Endodermal cell (in vitro differentiated cells): ENCODE data around the gene MAPK10. TPM values are rescaled to one million over a fixed set of nuclear protein-coding genes. Genes with fewer than 3 reads are reported as not detected.
A peak's percentile ranks its signal among the peaks of the same experiment; 100 is the strongest.

Experiments used
- DNase-seq: peaks from one replicate; pipeline ENCODE4 v3.0.0-alpha.2; 2017
- H3K27ac ChIP-seq: 2 replicates; pipeline ENCODE4 v1.5.1; 2013; ENCODE audit warnings: mild to moderate bottlenecking, low read depth, low read length, moderate library complexity
- H3K27me3 ChIP-seq: 2 replicates; pipeline ENCODE4 v1.6.1; 2013; ENCODE audit warnings: mild to moderate bottlenecking, low read length, moderate library complexity; ENCODE audit not compliant: insufficient read depth, control insufficient read depth, poor library complexity, severe bottlenecking
- H3K36me3 ChIP-seq: 2 replicates; pipeline ENCODE4 v1.7.0; 2013; ENCODE audit warnings: mild to moderate bottlenecking, low read length, moderate library complexity; ENCODE audit not compliant: control insufficient read depth, insufficient read depth
- H3K4me1 ChIP-seq: one replicate; pipeline ENCODE4 v1.7.0; 2013; ENCODE audit warnings: low read length; ENCODE audit not compliant: control insufficient read depth, insufficient read depth
- H3K4me3 ChIP-seq: 2 replicates; pipeline ENCODE4 v1.5.1; 2013; ENCODE audit warnings: mild to moderate bottlenecking, low read length, moderate library complexity
- H3K9ac ChIP-seq: 2 replicates; pipeline ENCODE4 v1.6.1; 2013; ENCODE audit warnings: mild to moderate bottlenecking, low read length, moderate library complexity; ENCODE audit not compliant: poor library complexity, severe bottlenecking; ENCODE audit errors: extremely low read depth
- H3K9me3 ChIP-seq: 2 replicates; pipeline ENCODE4 v1.6.1; 2013; ENCODE audit warnings: mild to moderate bottlenecking, low read length, moderate library complexity; ENCODE audit not compliant: control insufficient read depth
- H3K27ac Mint-ChIP-seq: 2 replicates; pipeline ENCODE4 v1.8.0; 2020; ENCODE audit warnings: mixed read lengths
- H3K27me3 Mint-ChIP-seq: 2 replicates; pipeline ENCODE4 v1.8.0; 2021; ENCODE audit warnings: mild to moderate bottlenecking, mixed read lengths; ENCODE audit not compliant: insufficient read depth
- H3K36me3 Mint-ChIP-seq: 2 replicates; pipeline ENCODE4 v1.8.0; 2020; ENCODE audit warnings: low read depth, mixed read lengths
- H3K4me1 Mint-ChIP-seq: 2 replicates; pipeline ENCODE4 v1.8.0; 2020; ENCODE audit warnings: mixed read lengths
- H3K4me3 Mint-ChIP-seq: 2 replicates; pipeline ENCODE4 v1.8.0; 2020; ENCODE audit warnings: mild to moderate bottlenecking, moderate library complexity, mixed read lengths
- H3K9me3 Mint-ChIP-seq: 2 replicates; pipeline ENCODE4 v1.8.0; 2020; ENCODE audit warnings: mild to moderate bottlenecking, mixed read lengths
- WGBS, 2 experiments: methylation state at CpG; one replicate each; pipeline versions ENCODE4 v1.1.5 to v1.1.7; 2013; ENCODE audit warnings: missing lambda C conversion rate in 2 of 2, mixed read lengths in 1 of 2; ENCODE audit not compliant: insufficient coverage in 1 of 2, insufficient read length in 1 of 2; 5-methylcytosine and 5-hydroxymethylcytosine counted together
- total RNA-seq, 2 donors: library from RNA; stranded (reverse); fragmentation: NEBNext Ultra II Directional in 1 of 2; extraction: Animal tissue kit (Norgen Biotek cat#: 25700) in 1 of 2; gene quantifications; 2 replicates in 1 of 2; 3 replicates in 1 of 2; pipeline ENCODE4 v1.2.1, GENCODE V29; 2021
- TF ChIP-seq, protein P1 (sequence below): fragments of 200-600 bp; sonication (generic); conservative IDR thresholded peaks from 2 replicates; pipeline ENCODE4 v1.5.0; 2021; ENCODE audit warnings: antibody characterized with exemption, mild to moderate bottlenecking

The MAPK10 gene
- total RNA-seq, 2 donors from 2014 or later = 45.1 to 70.2 TPM

- Histone ChIP-seq H3K4me3 (no peak overlapping the region), H3K4me1 (no peaks in the 10 kb centered on the region), H3K9me3 (no peaks in the 10 kb centered on the region), H3K27me3 (no peaks in the 10 kb centered on the region), H3K27ac (no peak overlapping the region), H3K9ac (no peak overlapping the region), H3K36me3 (no peaks in the 10 kb centered on the region)
- H3K4me1 Mint-ChIP-seq = no peaks in the 10 kb centered on the region
- 83 to 91% methylated on average over 2 to 3 of the region's 3 CpGs for WGBS, 2 experiments
- no peaks in the 10 kb centered on the region for H3K27me3 Mint-ChIP-seq
- TF ChIP-seq, protein P1, sequence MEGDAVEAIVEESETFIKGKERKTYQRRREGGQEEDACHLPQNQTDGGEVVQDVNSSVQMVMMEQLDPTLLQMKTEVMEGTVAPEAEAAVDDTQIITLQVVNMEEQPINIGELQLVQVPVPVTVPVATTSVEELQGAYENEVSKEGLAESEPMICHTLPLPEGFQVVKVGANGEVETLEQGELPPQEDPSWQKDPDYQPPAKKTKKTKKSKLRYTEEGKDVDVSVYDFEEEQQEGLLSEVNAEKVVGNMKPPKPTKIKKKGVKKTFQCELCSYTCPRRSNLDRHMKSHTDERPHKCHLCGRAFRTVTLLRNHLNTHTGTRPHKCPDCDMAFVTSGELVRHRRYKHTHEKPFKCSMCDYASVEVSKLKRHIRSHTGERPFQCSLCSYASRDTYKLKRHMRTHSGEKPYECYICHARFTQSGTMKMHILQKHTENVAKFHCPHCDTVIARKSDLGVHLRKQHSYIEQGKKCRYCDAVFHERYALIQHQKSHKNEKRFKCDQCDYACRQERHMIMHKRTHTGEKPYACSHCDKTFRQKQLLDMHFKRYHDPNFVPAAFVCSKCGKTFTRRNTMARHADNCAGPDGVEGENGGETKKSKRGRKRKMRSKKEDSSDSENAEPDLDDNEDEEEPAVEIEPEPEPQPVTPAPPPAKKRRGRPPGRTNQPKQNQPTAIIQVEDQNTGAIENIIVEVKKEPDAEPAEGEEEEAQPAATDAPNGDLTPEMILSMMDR = no peak
- DNase-seq = peak; percentile 48
- peaks cover 2% of the 10 kb centered on the region for H3K36me3 Mint-ChIP-seq
- no peaks in the 10 kb centered on the region for H3K9me3 Mint-ChIP-seq
- no peak overlapping the region for H3K4me3 Mint-ChIP-seq
- no peak overlapping the region for H3K27ac Mint-ChIP-seq
Observed at GRCh38 chr4:86099348-86099747, 260.5 kb downstream of the MAPK10 start.

GRCh38 chr4:86098691-86099090 lies 261.2 kb downstream of the MAPK10 start:
- H3K27me3 ChIP-seq = no peaks in the 10 kb centered on the region
- peaks cover 2% of the 10 kb centered on the region for H3K36me3 Mint-ChIP-seq
- TF ChIP-seq, protein P1 = no peak
- H3K27me3 Mint-ChIP-seq = no peaks in the 10 kb centered on the region
- DNase-seq = no peak
- 71 to 98% methylated on average over 1 to 3 of the region's 3 CpGs for WGBS, 2 experiments
- no peaks in the 10 kb centered on the region for H3K36me3 ChIP-seq
- H3K9ac ChIP-seq = no peak overlapping the region
- no peak overlapping the region for H3K4me3 ChIP-seq
- H3K27ac Mint-ChIP-seq = no peak overlapping the region
- no peaks in the 10 kb centered on the region for H3K4me1 Mint-ChIP-seq
- H3K4me3 Mint-ChIP-seq = no peak overlapping the region
- H3K9me3 ChIP-seq = no peaks in the 10 kb centered on the region
- no peak overlapping the region for H3K27ac ChIP-seq
- no peaks in the 10 kb centered on the region for H3K9me3 Mint-ChIP-seq
- no peaks in the 10 kb centered on the region for H3K4me1 ChIP-seq

DNA sequence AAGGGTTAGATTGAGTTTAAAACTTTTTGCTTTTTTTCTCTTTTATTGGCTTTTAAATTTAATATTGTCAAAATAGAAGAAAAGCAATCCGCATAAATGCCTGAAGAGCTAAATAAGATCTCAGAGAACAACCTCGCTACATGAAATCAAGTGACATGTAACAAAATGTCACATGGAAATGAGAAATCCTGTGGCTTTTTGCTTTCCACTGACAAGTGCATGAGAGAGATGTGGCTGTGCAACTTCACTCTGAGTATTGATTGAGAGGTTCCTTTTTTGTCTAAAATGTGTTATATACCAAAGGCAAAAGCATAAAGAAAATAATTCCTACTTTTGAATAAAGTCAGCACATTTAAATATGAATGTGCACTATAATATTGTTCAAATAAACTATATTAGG lies 263.5 kb downstream of the MAPK10 start:
- Histone ChIP-seq H3K27me3 (no peaks in the 10 kb centered on the region), H3K9me3 (no peaks in the 10 kb centered on the region), H3K4me1 (no peaks in the 10 kb centered on the region), H3K9ac (no peak overlapping the region), H3K4me3 (no peak overlapping the region), H3K36me3 (no peaks in the 10 kb centered on the region), H3K27ac (no peak overlapping the region)
- no peaks in the 10 kb centered on the region for H3K27me3 Mint-ChIP-seq
- WGBS, 2 experiments = 96% methylated on average over 2 of the region's 2 CpGs; no CpG with 5 or more reads in 1 of the 2 experiments
- no peak overlapping the region for H3K4me3 Mint-ChIP-seq
- TF ChIP-seq, protein P1 = no peak
- H3K36me3 Mint-ChIP-seq = no peaks in the 10 kb centered on the region
- DNase-seq = no peak
- H3K4me1 Mint-ChIP-seq = no peaks in the 10 kb centered on the region
- H3K9me3 Mint-ChIP-seq = no peaks in the 10 kb centered on the region
- H3K27ac Mint-ChIP-seq = no peak overlapping the region
